ENCODE results near the gene CCP110.

The CCP110 gene

DNA sequence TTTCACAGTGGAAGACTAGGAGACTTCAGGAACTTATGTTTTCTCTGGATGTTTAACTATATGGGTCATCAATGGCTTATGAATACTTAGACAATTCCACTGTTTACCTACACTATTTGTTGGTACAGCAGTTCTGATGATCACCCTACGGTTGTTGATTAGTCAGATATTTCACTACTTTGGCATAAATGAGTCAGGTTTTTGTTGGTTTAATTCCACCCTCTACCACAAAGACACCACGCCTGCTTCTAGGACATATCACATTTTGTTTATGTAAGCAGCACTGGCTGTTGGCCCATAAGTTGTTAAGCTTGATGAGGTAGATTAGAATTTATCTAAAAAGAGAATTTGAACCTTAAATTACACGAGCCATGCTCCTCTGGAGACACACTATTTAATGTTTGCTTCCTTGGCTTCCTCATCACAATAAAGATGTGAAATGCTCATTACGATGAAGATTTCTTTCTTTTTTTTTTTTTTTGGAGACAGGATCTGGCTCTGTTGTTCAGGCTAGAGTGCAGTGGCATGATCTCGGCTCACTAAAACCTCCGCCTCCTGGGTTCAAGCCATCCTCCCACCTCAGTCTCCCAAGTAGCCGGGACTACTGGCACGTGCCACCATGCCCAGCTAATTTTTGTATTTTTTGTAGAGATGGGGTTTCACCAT, 6.2 kb upstream of the CCP110 start:
- DNase-seq (ENCODE audit: low spot score): no peak
- no peak overlapping the region for H3K4me2 ChIP-seq (ENCODE audit: insufficient read depth, low read length, poor library complexity, severe bottlenecking)
- no peak overlapping the region for H2BK5ac ChIP-seq (ENCODE audit: low read length)
- H3K27me3 ChIP-seq (ENCODE audit: control insufficient read depth in 3 of 3, insufficient read depth in 3 of 3, low read depth in 1 of 3, low read length in 3 of 3): no peaks in the 10 kb centered on the region
- H3K18ac ChIP-seq (ENCODE audit: low read length): no peak overlapping the region
- no peak overlapping the region for H2AFZ ChIP-seq (ENCODE audit: low read length)
- H3K9me3 ChIP-seq (replicated peaks in 1 of 2; ENCODE audit: control insufficient read depth in 2 of 2, insufficient read depth in 1 of 2, low read depth in 1 of 2, low read length in 2 of 2): peaks cover 0 to 8% of the 10 kb centered on the region in 2 donors
- no peak overlapping the region for H3K27ac ChIP-seq (replicated peaks; ENCODE audit: low read length)
- H2BK12ac ChIP-seq (ENCODE audit: low read length): no peak overlapping the region
- peaks cover 4 to 66% of the 10 kb centered on the region in 2 donors for H3K36me3 ChIP-seq (replicated peaks in 1 of 2; ENCODE audit: control insufficient read depth in 2 of 2, insufficient read depth in 2 of 2, low read length in 2 of 2)
- H3K23ac ChIP-seq (ENCODE audit: low read depth, low read length, poor library complexity): no peak overlapping the region
- no CpG with 5 or more reads among the region's 8 CpGs for WGBS, 2 donors (ENCODE audit: extremely low coverage in 2 of 2, insufficient read length in 2 of 2, insufficient replicate concordance in 1 of 2)
- H2BK120ac ChIP-seq (ENCODE audit: low read depth, low read length): no peak overlapping the region
- H3K79me1 ChIP-seq (ENCODE audit: low read depth, low read length): peaks cover 4% of the 10 kb centered on the region
- peaks cover 5% of the 10 kb centered on the region in 2 donors for H3K4me1 ChIP-seq (ENCODE audit: control insufficient read depth in 2 of 2, insufficient read depth in 1 of 2, low read depth in 1 of 2, low read length in 2 of 2)
- H3K4ac ChIP-seq (ENCODE audit: low read length): no peak overlapping the region
- no peak overlapping the region for H4K8ac ChIP-seq (ENCODE audit: low read depth, low read length)
- no peak overlapping the region for H3K14ac ChIP-seq (ENCODE audit: low read length)
- no peak overlapping the region for H2BK15ac ChIP-seq (ENCODE audit: low read length)
- H2AK5ac ChIP-seq (ENCODE audit: low read depth, low read length): no peak overlapping the region
- H3K4me3 ChIP-seq (ENCODE audit: low read length in 2 of 2): no peak overlapping the region
- no peak overlapping the region for H3K9ac ChIP-seq (ENCODE audit: low read depth, low read length, poor library complexity)
- H4K91ac ChIP-seq (ENCODE audit: low read depth, low read length, poor library complexity): no peak overlapping the region

DNA sequence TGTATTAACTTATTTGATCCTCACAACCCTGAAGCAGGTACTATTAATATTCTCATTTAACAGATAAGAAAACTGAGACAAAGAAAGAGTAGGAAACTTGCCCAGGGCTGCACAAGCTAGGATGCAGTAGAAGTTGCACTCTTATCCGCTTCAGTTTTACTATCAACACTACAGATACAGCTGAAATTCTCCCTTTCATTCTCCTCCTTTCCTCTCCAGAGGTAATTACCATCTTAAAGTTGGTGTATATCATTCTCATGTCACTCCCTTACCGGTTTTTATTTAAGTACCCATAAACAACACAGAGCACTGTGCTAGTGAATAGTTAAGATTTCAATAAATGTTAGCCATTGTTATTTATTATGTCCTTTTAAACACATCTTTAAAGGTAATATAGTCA, 5.4 kb upstream of the CCP110 start:
- H3K4me1 ChIP-seq (ENCODE audit: control insufficient read depth in 2 of 2, insufficient read depth in 1 of 2, low read depth in 1 of 2, low read length in 2 of 2): peaks cover 5% of the 10 kb centered on the region in 2 donors
- no peak overlapping the region for H3K4me2 ChIP-seq (ENCODE audit: insufficient read depth, low read length, poor library complexity, severe bottlenecking)
- H4K8ac ChIP-seq (ENCODE audit: low read depth, low read length): no peak overlapping the region
- peaks cover 0 to 7% of the 10 kb centered on the region in 2 donors for H3K9me3 ChIP-seq (replicated peaks in 1 of 2; ENCODE audit: control insufficient read depth in 2 of 2, insufficient read depth in 1 of 2, low read depth in 1 of 2, low read length in 2 of 2)
- H2BK120ac ChIP-seq (ENCODE audit: low read depth, low read length): no peak overlapping the region
- no peak overlapping the region for H2AK5ac ChIP-seq (ENCODE audit: low read depth, low read length)
- no peak overlapping the region for H3K9ac ChIP-seq (ENCODE audit: low read depth, low read length, poor library complexity)
- peaks cover 3 to 58% of the 10 kb centered on the region in 2 donors for H3K36me3 ChIP-seq (replicated peaks in 1 of 2; ENCODE audit: control insufficient read depth in 2 of 2, insufficient read depth in 2 of 2, low read length in 2 of 2)
- DNase-seq (ENCODE audit: low spot score): no peak
- H3K27ac ChIP-seq (replicated peaks; ENCODE audit: low read length): no peak overlapping the region
- no peak overlapping the region for H3K4me3 ChIP-seq (ENCODE audit: low read length in 2 of 2)
- WGBS, 2 donors (ENCODE audit: extremely low coverage in 2 of 2, insufficient read length in 2 of 2, insufficient replicate concordance in 1 of 2): no CpG with 5 or more reads among the region's 2 CpGs
- no peak overlapping the region for H2BK12ac ChIP-seq (ENCODE audit: low read length)
- H3K23ac ChIP-seq (ENCODE audit: low read depth, low read length, poor library complexity): no peak overlapping the region
- no peak overlapping the region for H3K14ac ChIP-seq (ENCODE audit: low read length)
- H3K4ac ChIP-seq (ENCODE audit: low read length): no peak overlapping the region
- H3K18ac ChIP-seq (ENCODE audit: low read length): no peak overlapping the region
- H3K27me3 ChIP-seq (ENCODE audit: control insufficient read depth in 3 of 3, insufficient read depth in 3 of 3, low read depth in 1 of 3, low read length in 3 of 3): no peaks in the 10 kb centered on the region
- no peak overlapping the region for H4K91ac ChIP-seq (ENCODE audit: low read depth, low read length, poor library complexity)
- H2BK5ac ChIP-seq (ENCODE audit: low read length): no peak overlapping the region
- H3K79me1 ChIP-seq (ENCODE audit: low read depth, low read length): peaks cover 4% of the 10 kb centered on the region
- no peak overlapping the region for H2BK15ac ChIP-seq (ENCODE audit: low read length)
- H2AFZ ChIP-seq (ENCODE audit: low read length): no peak overlapping the region

DNA sequence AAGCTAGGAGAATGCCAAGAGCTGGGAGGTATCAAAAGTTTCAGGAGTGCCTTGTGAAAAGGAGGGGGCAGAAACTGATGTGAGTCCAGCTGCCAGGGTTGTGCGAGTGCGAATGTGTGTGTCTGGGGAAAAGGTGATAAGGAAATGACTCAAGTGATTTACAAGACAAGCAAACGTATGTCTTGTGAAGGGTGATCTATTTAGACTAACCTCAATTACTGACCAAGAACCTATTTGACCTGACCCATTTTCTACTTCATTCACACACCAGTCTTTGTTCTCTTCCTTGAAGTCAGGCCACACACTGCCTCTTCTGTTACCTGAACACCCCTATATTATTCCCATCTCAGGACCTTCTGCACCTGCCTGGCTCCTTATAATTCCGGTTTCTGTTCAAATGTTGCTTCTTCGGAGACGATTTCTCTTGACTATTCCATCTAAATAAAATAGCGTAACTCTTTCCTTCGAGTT, 2.8 kb upstream of the CCP110 start:
- Histone ChIP-seq H2BK15ac (ENCODE audit: low read length) (no peak overlapping the region), H3K9ac (ENCODE audit: low read depth, low read length, poor library complexity) (no peak overlapping the region), H2BK120ac (ENCODE audit: low read depth, low read length) (no peak overlapping the region), H3K4me1 (ENCODE audit: control insufficient read depth in 2 of 2, insufficient read depth in 1 of 2, low read depth in 1 of 2, low read length in 2 of 2) (peaks cover 8 to 11% of the 10 kb centered on the region in 2 donors), H3K4ac (ENCODE audit: low read length) (no peak overlapping the region), H2BK12ac (ENCODE audit: low read length) (no peak overlapping the region), H3K9me3 (replicated peaks in 1 of 2; ENCODE audit: control insufficient read depth in 2 of 2, insufficient read depth in 1 of 2, low read depth in 1 of 2, low read length in 2 of 2) (no peaks in the 10 kb centered on the region), H3K18ac (ENCODE audit: low read length) (no peak overlapping the region), H3K36me3 (replicated peaks in 1 of 2; ENCODE audit: control insufficient read depth in 2 of 2, insufficient read depth in 2 of 2, low read length in 2 of 2) (peaks cover 3 to 37% of the 10 kb centered on the region in 2 donors), H4K91ac (ENCODE audit: low read depth, low read length, poor library complexity) (no peak overlapping the region), H3K4me3 (ENCODE audit: low read length in 2 of 2) (peak overlapping the region; percentile 94 to 95), H2BK5ac (ENCODE audit: low read length) (no peak overlapping the region), H3K23ac (ENCODE audit: low read depth, low read length, poor library complexity) (no peak overlapping the region), H4K8ac (ENCODE audit: low read depth, low read length) (no peak overlapping the region), H3K27ac (replicated peaks; ENCODE audit: low read length) (no peak overlapping the region), H2AFZ (ENCODE audit: low read length) (peak overlapping the region; percentile 89), H3K27me3 (ENCODE audit: control insufficient read depth in 3 of 3, insufficient read depth in 3 of 3, low read depth in 1 of 3, low read length in 3 of 3) (no peaks in the 10 kb centered on the region), H3K14ac (ENCODE audit: low read length) (no peak overlapping the region), H3K79me1 (ENCODE audit: low read depth, low read length) (peaks cover 4% of the 10 kb centered on the region), H3K4me2 (ENCODE audit: insufficient read depth, low read length, poor library complexity, severe bottlenecking) (peak overlapping the region; percentile 60), H2AK5ac (ENCODE audit: low read depth, low read length) (no peak overlapping the region)
- no CpG with 5 or more reads among the region's 8 CpGs for WGBS, 2 donors (ENCODE audit: extremely low coverage in 2 of 2, insufficient read length in 2 of 2, insufficient replicate concordance in 1 of 2)
- no peak for DNase-seq (ENCODE audit: low spot score)

DNA sequence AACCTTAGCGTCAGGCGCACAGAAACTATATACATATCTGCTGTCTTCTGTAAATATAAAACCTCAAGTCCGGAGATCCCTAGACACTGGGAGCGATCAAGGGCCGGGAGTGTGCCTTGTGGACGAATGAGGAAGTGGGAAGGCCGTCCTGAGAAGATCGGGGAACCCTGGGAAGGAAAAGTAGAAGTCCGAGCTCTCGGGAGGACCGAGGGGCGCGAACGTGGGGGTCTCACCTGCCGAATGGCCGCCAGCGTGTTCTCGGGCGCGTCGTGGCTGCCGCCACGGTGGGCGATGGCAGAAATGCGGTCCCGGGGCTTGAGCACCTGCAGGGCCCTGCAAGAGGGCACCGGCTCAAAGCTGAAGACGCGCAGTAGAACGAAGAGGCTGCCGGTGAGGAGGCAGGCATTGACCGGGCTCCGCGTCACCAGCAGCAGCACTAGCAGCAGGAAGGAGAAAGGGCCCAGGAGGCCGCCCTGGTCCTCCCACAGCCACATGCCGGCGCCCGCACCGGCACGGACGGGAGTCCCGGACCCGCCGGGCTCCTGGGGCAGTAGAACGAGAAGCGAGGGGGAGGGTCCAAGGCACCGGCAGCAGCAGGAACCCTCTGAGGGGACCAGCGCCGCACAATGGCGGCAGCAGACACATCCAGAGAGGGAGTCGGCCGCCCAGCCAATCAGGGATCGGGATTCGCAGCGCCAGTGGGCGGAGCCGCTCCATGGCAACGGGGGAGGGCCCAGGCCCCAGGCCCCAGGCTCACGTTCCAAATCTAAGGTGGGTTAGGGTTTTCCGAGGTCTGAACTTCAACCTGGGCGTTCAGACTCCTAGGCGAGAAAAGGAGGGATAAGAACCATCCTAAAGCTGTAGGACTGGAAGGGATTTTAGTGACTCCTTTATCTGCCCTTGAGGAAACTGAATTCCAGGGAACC, 2.0 kb upstream of the CCP110 start, which contains the start of gene GDE1:
Gene GDE1, minus strand, starts transcription at position 628 of the 926 bp plus-strand sequence. Its CDS starts 134 bp downstream, at position 494.
- no CpG with 5 or more reads among the region's 62 CpGs for WGBS, 2 donors (ENCODE audit: extremely low coverage in 2 of 2, insufficient read length in 2 of 2, insufficient replicate concordance in 1 of 2)
- H3K4me1 ChIP-seq (ENCODE audit: control insufficient read depth in 2 of 2, insufficient read depth in 1 of 2, low read depth in 1 of 2, low read length in 2 of 2): peaks cover 8 to 12% of the 10 kb centered on the region in 2 donors
- H3K79me1 ChIP-seq (ENCODE audit: low read depth, low read length): peaks cover 4% of the 10 kb centered on the region
- H3K9me3 ChIP-seq (replicated peaks in 1 of 2; ENCODE audit: control insufficient read depth in 2 of 2, insufficient read depth in 1 of 2, low read depth in 1 of 2, low read length in 2 of 2): no peaks in the 10 kb centered on the region
- peak within 1 kb of the TSS; percentile 92 for H2BK5ac ChIP-seq (ENCODE audit: low read length)
- H3K14ac ChIP-seq (ENCODE audit: low read length): no peak within 1 kb of the TSS
- peak; percentile 89 for DNase-seq (ENCODE audit: low spot score)
- H3K18ac ChIP-seq (ENCODE audit: low read length): peak within 1 kb of the TSS; percentile 97
- no peak within 1 kb of the TSS for H2BK12ac ChIP-seq (ENCODE audit: low read length)
- peak within 1 kb of the TSS; percentile 87 for H3K23ac ChIP-seq (ENCODE audit: low read depth, low read length, poor library complexity)
- H3K27ac ChIP-seq (replicated peaks; ENCODE audit: low read length): peak within 1 kb of the TSS; percentile 60
- no peak within 1 kb of the TSS for H2BK120ac ChIP-seq (ENCODE audit: low read depth, low read length)
- H3K36me3 ChIP-seq (replicated peaks in 1 of 2; ENCODE audit: control insufficient read depth in 2 of 2, insufficient read depth in 2 of 2, low read length in 2 of 2): peaks cover 2 to 32% of the 10 kb centered on the region in 2 donors
- peak within 1 kb of the TSS; percentile 63 for H3K4me2 ChIP-seq (ENCODE audit: insufficient read depth, low read length, poor library complexity, severe bottlenecking)
- peak within 1 kb of the TSS; percentile 15 for H2BK15ac ChIP-seq (ENCODE audit: low read length)
- no peak within 1 kb of the TSS for H4K91ac ChIP-seq (ENCODE audit: low read depth, low read length, poor library complexity)
- H4K8ac ChIP-seq (ENCODE audit: low read depth, low read length): no peak within 1 kb of the TSS
- no peaks in the 10 kb centered on the region for H3K27me3 ChIP-seq (ENCODE audit: control insufficient read depth in 3 of 3, insufficient read depth in 3 of 3, low read depth in 1 of 3, low read length in 3 of 3)
- peak within 1 kb of the TSS; percentile 89 for H2AFZ ChIP-seq (ENCODE audit: low read length)
- peak within 1 kb of the TSS; percentile 94 to 95 for H3K4me3 ChIP-seq (ENCODE audit: low read length in 2 of 2)
- H3K4ac ChIP-seq (ENCODE audit: low read length): no peak within 1 kb of the TSS
- peak within 1 kb of the TSS; percentile 90 for H3K9ac ChIP-seq (ENCODE audit: low read depth, low read length, poor library complexity)
- H2AK5ac ChIP-seq (ENCODE audit: low read depth, low read length): no peak within 1 kb of the TSS
